ENCODE measurements around the gene HSPA9.

HSPA9 gene

GRCh38 chr5:138603249-138603920 lies 28.2 kb upstream of the HSPA9 start:
- no peak for TF ChIP-seq CTCF (IDR thresholded peaks at IDR 0.05; ENCODE audit: borderline replicate concordance, insufficient read depth, low read depth, low read length)
- no peak overlapping the region for H3K4me3 ChIP-seq (ENCODE audit: low read depth, low read length)

DNA sequence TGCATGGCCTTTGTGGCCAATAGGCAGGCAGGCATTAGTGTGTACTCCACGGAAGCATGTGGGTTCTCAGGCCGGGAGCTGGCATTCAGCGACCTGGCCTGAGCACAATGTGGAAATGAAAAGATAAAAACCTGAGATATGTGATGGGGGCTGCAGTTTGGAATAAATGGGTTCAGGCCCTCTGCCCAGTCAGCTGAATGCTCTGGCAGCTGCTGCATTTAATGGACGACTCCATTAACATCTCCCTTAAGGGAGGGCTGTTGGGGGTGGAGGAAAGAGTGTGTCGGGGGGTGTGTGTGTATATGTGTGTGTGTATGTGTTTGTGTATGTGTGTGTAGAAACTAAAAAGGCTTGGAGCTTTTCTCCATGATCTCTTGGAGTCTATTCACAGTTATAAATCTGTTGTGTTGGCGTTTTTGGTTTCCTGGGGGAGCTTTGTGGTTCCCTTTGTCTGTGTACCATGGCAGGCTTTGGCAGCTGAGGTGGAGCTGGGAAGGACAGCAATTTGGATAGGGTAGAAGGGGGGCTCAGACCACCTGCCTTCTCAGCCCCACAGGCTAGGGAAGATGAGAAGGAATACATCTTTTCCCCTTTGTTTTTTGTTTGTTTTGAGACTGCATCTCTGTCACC lies 27.3 kb upstream of the HSPA9 start:
- no peak overlapping the region for H3K4me3 ChIP-seq (ENCODE audit: low read depth, low read length)
- no peak for TF ChIP-seq CTCF (IDR thresholded peaks at IDR 0.05; ENCODE audit: borderline replicate concordance, insufficient read depth, low read depth, low read length)

GRCh38 chr5:138601444-138601843 lies 26.2 kb upstream of the HSPA9 start:
- H3K4me3 ChIP-seq (ENCODE audit: low read depth, low read length) = no peak overlapping the region
- no peak for TF ChIP-seq CTCF (IDR thresholded peaks at IDR 0.05; ENCODE audit: borderline replicate concordance, insufficient read depth, low read depth, low read length)

DNA sequence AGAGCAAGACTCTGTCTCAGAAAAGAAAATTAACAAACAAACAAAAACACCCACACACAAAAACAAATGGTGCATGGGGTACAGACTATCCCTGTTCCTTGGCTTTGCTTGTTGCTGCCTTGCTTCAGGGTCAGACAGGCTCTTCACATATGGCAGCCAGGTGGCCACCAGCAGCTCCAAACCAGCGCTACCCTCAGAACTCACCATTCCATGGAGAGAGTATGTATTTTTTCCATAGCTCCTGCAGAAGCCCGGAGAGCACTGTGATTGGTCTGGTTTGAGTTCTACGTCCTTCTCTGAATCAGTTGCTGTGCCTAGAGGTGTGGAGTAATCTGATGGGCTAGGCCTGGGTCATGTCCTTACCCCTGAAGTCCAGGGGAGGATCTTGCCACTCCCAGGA lies 25.2 kb upstream of the HSPA9 start:
- H3K4me3 ChIP-seq (ENCODE audit: low read depth, low read length) = no peak overlapping the region
- no peak for TF ChIP-seq CTCF (IDR thresholded peaks at IDR 0.05; ENCODE audit: borderline replicate concordance, insufficient read depth, low read depth, low read length)

- no peak for TF ChIP-seq CTCF (IDR thresholded peaks at IDR 0.05; ENCODE audit: borderline replicate concordance, insufficient read depth, low read depth, low read length)
Measured at GRCh38 chr5:138597661-138598400, 22.6 kb upstream of the HSPA9 start.

DNA sequence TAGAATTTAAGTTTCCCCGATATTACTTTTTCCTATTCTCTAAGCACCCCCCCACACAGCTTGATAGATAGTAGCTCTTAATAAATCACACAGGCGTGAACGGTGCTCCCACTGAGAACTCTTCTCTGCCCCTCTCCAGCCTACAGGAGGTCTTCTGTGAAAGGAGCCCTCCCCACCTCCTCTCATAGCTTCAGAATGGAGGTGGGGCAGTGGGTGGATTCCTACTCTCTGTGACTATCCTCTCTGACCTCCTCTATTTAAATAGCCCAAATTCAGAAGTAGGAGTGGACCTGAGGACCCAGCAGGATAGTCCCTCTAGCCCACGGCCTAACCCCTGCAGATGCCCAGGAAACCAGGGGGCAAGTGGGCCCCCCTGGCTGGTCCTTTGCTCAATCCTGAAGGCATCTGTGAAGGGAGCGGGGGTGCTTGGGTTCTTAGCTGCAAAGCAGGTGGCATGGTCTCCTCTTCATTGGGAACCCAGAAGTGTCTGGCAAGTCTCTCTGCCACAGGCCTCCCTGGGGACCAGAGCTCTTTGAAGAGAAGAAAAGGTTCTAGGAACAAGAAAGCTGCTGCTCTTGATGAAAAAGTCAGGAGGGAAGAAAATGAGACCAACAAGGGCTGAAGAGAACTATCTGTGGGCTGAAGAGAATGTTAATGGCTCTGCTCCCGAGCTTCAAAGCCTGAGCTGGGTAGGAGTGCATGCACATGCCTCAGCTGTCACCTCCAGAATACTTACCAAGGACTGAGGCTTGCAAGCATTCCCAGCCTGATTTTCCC lies 21.1 kb upstream of the HSPA9 start:
- TF ChIP-seq CTCF (IDR thresholded peaks at IDR 0.05; ENCODE audit: borderline replicate concordance, insufficient read depth, low read depth, low read length) = no peak
- no peak overlapping the region for H3K4me3 ChIP-seq (ENCODE audit: low read depth, low read length)

More at GRCh38 chr5:138597661-138598400, 22.6 kb upstream of the HSPA9 start:
- H3K4me3 ChIP-seq (ENCODE audit: low read depth, low read length) = no peak overlapping the region

All from GM12875 (cell line).